ENCODE data around the gene PRUNE2.

DNA sequence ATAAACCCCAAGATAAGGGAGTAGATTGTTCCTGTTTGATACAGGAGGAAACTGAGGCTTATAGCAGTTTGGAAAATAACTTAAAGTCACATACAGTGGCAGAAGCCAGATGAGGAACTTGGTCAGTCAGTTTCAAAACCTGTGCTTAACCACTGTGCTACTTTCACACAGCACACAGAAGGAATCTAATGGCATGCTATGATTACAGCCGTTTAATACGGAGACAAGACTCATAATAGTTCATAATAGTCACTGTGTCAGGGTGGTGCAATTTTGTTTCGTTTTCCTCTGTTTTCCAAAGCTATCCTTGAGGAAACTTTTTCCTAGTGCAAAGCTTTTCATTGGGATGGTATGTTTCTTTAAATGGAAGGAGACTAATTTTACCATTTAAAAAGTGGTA, 334.6 kb downstream of the PRUNE2 start:
- TF ChIP-seq, protein P1, sequence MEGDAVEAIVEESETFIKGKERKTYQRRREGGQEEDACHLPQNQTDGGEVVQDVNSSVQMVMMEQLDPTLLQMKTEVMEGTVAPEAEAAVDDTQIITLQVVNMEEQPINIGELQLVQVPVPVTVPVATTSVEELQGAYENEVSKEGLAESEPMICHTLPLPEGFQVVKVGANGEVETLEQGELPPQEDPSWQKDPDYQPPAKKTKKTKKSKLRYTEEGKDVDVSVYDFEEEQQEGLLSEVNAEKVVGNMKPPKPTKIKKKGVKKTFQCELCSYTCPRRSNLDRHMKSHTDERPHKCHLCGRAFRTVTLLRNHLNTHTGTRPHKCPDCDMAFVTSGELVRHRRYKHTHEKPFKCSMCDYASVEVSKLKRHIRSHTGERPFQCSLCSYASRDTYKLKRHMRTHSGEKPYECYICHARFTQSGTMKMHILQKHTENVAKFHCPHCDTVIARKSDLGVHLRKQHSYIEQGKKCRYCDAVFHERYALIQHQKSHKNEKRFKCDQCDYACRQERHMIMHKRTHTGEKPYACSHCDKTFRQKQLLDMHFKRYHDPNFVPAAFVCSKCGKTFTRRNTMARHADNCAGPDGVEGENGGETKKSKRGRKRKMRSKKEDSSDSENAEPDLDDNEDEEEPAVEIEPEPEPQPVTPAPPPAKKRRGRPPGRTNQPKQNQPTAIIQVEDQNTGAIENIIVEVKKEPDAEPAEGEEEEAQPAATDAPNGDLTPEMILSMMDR (IDR thresholded peaks at IDR 0.05), result no peak
- TF ChIP-seq POLR2AphosphoS5 (IDR thresholded peaks at IDR 0.05), result no peak
- TF ChIP-seq POLR2A (IDR thresholded peaks at IDR 0.05), result no peak

Measured in breast epithelium (tissue), 3 donors.